Left ventricle myocardium inferior (tissue), 1 donor: ENCODE measurements around the gene CEP152. TPM values are rescaled to one million over a fixed set of nuclear protein-coding genes. Genes with fewer than 3 reads are reported as not detected.
A peak's percentile ranks its signal among the peaks of the same experiment; 100 is the strongest.

Experiments
- DNase-seq: peaks from one replicate; pipeline ENCODE4 v3.0.0-alpha.2; 2020
- H3K27ac ChIP-seq: fragments of 200-600 bp; replicated peaks from 2 replicates; pipeline ENCODE4 v1.8.0; 2021
- H3K27me3 ChIP-seq: fragments of 200-600 bp; 2 replicates; pipeline ENCODE4 v1.8.0; 2021; ENCODE audit warnings: low read depth
- H3K36me3 ChIP-seq: fragments of 200-600 bp; 2 replicates; pipeline ENCODE4 v1.8.0; 2021
- H3K4me1 ChIP-seq: fragments of 200-600 bp; 2 replicates; pipeline ENCODE4 v1.8.0; 2021
- H3K4me3 ChIP-seq: fragments of 200-600 bp; 2 replicates; pipeline ENCODE4 v1.8.0; 2021; ENCODE audit warnings: mild to moderate bottlenecking, moderate library complexity
- H3K9me3 ChIP-seq: fragments of 200-600 bp; replicated peaks from 2 replicates; pipeline ENCODE4 v1.8.0; 2021
- intact Hi-C: fragments of 100-400 bp; cut with micrococcal nuclease; formaldehyde crosslinking; loops from one replicate; pipeline ENCODE4 v1.11.0; 2022
- total RNA-seq: library from RNA; stranded (reverse); fragmentation: NEBNext Ultra II Directional; extraction: Animal tissue kit (Norgen Biotek cat#: 25700); gene quantifications from one replicate; pipeline ENCODE4 v1.2.1, GENCODE V29; 2021
- TF ChIP-seq, protein P1 (sequence below): fragments of 200-600 bp; IDR thresholded peaks from 2 replicates; pipeline ENCODE4 v1.8.0; 2021; ENCODE audit warnings: antibody characterized with exemption, mild to moderate bottlenecking, borderline replicate concordance
- donor health status: DM: no; HTN: yes; CAD: no; lungs with severe emphysema.

Gene CEP152
- total RNA-seq, 1 donor from 2014 or later: 1.3 TPM

DNA sequence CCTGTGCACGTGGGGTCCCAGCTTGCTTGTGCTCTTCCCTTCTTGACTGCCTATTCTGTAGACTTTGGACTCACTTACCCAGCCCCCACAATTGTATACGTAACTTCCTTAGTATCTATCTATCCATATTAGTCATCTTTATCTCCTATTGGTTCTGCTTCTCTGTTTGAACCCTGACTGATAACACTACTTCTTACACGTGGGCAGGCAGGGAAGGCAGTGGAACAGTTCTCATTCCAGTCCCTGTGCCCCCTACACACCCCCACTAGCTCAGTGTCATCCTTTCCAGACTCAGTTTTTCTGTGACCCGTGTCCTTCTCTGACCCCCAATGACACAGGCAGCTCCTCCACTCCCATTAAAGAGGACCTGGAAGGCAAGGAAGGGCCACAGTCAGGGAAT lies 91.2 kb downstream of the CEP152 start:
- H3K9me3 ChIP-seq: peaks cover 24% of the 10 kb centered on the region
- no peaks in the 10 kb centered on the region for H3K4me1 ChIP-seq
- TF ChIP-seq, protein P1, sequence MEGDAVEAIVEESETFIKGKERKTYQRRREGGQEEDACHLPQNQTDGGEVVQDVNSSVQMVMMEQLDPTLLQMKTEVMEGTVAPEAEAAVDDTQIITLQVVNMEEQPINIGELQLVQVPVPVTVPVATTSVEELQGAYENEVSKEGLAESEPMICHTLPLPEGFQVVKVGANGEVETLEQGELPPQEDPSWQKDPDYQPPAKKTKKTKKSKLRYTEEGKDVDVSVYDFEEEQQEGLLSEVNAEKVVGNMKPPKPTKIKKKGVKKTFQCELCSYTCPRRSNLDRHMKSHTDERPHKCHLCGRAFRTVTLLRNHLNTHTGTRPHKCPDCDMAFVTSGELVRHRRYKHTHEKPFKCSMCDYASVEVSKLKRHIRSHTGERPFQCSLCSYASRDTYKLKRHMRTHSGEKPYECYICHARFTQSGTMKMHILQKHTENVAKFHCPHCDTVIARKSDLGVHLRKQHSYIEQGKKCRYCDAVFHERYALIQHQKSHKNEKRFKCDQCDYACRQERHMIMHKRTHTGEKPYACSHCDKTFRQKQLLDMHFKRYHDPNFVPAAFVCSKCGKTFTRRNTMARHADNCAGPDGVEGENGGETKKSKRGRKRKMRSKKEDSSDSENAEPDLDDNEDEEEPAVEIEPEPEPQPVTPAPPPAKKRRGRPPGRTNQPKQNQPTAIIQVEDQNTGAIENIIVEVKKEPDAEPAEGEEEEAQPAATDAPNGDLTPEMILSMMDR: no peak
- DNase-seq: no peak
- intact Hi-C loops: no loop called here
- H3K27ac ChIP-seq: no peak overlapping the region
- no peaks in the 10 kb centered on the region for H3K27me3 ChIP-seq
- peaks cover 6% of the 10 kb centered on the region for H3K36me3 ChIP-seq
- H3K4me3 ChIP-seq: no peak overlapping the region

DNA sequence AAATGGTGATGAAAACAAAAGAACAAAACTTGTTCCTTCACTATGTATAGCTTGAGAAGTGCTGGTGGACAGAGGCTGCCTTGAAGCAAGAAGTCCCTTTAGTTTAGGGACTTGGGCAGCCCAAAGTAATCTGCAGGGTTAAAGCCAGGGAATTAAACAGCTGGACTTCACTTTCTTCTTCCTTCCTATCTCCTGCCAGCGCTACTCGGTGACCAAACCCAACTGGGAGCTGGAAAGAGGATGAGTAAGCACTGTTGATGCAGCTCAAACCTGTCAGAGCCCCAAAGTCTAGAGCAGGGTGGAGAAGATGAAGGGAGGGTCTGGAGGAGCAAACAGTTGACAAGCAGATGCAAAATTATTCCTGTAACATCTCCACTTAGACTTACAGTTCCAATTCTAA lies 92.2 kb downstream of the CEP152 start:
- DNase-seq: peak; percentile 22
- intact Hi-C loops: no loop called here
- no peaks in the 10 kb centered on the region for H3K27me3 ChIP-seq

DNA sequence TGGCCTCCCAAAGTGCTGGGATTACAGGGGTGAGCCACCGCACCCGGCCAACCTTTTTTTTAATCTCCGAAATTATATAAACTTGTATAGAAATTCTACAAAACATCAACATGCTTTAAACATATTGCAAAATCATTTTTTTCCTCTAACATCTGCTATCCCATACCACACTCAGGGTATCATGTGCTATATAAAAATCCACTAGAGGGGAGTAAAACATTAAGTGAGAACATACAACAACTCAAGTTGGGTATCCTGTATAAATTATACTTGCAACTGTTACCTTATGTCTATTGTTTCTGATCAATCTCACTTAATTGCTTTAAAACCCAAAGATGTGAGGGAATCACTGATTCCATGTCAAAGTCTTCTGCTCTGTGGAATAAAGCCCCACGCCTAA lies 93.4 kb downstream of the CEP152 start:
- H3K27ac ChIP-seq: no peak overlapping the region
- H3K4me3 ChIP-seq: no peak overlapping the region
- DNase-seq: no peak
- peaks cover 6% of the 10 kb centered on the region for H3K36me3 ChIP-seq
- intact Hi-C loops: no loop called here
- peaks cover 24% of the 10 kb centered on the region for H3K9me3 ChIP-seq
- TF ChIP-seq, protein P1: no peak
- H3K4me1 ChIP-seq: no peaks in the 10 kb centered on the region
- H3K27me3 ChIP-seq: no peaks in the 10 kb centered on the region

More for the DNA sequence above, 92.2 kb downstream of the CEP152 start:
- H3K4me3 ChIP-seq: no peak overlapping the region
- peaks cover 6% of the 10 kb centered on the region for H3K36me3 ChIP-seq
- TF ChIP-seq, protein P1: no peak
- peak overlapping the region; percentile 8 for H3K27ac ChIP-seq
- no peaks in the 10 kb centered on the region for H3K4me1 ChIP-seq
- H3K9me3 ChIP-seq: peaks cover 24% of the 10 kb centered on the region

DNA sequence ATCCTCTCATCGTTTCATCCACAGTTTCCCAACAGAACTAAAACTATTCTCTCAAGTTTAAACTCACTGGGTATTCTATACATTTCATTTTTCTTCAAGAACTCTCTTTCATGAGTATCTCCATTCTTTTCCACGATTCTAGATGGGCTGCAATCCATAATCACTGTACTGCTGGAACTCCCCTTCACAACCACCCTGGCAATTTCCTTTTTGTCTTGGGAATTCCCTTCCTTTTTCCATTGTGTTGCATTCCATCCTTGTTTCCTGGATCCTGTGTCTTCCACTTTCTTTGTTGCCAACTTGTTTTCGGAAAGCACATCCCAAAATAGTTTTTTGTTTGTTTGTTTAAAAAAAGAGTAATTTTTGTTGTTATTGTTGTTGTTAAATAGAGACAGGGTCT lies 98.3 kb downstream of the CEP152 start:
- Histone ChIP-seq H3K9me3 (peaks cover 24% of the 10 kb centered on the region), H3K4me1 (no peaks in the 10 kb centered on the region), H3K4me3 (no peak overlapping the region), H3K36me3 (peaks cover 6% of the 10 kb centered on the region), H3K27ac (no peak overlapping the region), H3K27me3 (no peaks in the 10 kb centered on the region)
- DNase-seq: no peak
- intact Hi-C loops: no loop called here
- TF ChIP-seq, protein P1: no peak

DNA sequence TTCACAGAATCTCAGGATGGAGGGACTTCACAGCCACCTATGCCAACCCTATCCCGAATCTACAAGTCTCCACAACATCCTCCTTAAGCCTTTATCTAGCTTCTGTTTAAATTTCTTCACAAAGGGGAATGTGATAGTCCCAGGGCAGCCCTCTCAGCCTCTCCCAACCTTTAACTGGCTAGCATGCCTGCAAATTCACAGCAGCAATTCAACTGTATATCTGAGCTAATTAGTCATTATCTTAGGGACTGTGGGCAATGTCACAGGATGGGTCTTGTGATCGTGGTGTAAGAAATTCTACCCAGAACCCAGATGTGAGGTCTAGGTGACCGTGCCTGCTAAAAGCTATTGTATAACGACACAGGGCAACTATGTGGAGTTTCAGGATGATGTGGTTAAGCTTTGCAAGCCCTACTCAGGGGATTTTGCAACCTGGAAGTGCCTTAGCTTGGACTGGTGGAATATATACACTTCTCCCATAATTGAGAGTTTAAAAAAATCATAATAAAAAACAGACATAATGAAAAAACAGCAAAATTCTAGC lies 99.8 kb downstream of the CEP152 start:
- no peak overlapping the region for H3K27ac ChIP-seq
- H3K27me3 ChIP-seq: no peaks in the 10 kb centered on the region
- H3K9me3 ChIP-seq: peaks cover 29% of the 10 kb centered on the region
- H3K4me1 ChIP-seq: no peaks in the 10 kb centered on the region
- TF ChIP-seq, protein P1: no peak
- DNase-seq: no peak
- intact Hi-C loops: no loop called here
- peaks cover 6% of the 10 kb centered on the region for H3K36me3 ChIP-seq
- no peak overlapping the region for H3K4me3 ChIP-seq
